OCI-LY7 (cell line): ENCODE measurements around the gene NDOR1. TPM values are rescaled to one million over a fixed set of nuclear protein-coding genes. Genes with fewer than 3 reads are reported as not detected.

Source experiments
- BruUV-seq: library from RNA; stranded (reverse); fragments of 400-500 nt; replicated peaks from 2 replicates; lab custom pipeline; 2021; lab: Mats Ljungman, UMichigan
- CTCF ChIA-PET: fragments of 300-600 bp; sonication (Branson Sonifier 250); formaldehyde crosslinking; loops from one replicate; lab custom pipeline; 2022; ENCODE audit warnings: antibody characterized with exemption; ENCODE audit not compliant: unreplicated experiment; lab: Charles Lee
- POLR2A ChIA-PET: fragments of 300-600 bp; sonication (Branson Sonifier 250); formaldehyde crosslinking; loops from one replicate; lab custom pipeline; 2022; ENCODE audit warnings: antibody characterized with exemption; lab: Charles Lee
- DNase-seq: peaks from one replicate; pipeline ENCODE4 v3.0.0-alpha.2; 2015; ENCODE audit warnings: low spot score
- H2AFZ ChIP-seq: fragments of 200-600 bp; sonication (generic), shearing (Covaris generic); 2 replicates; pipeline ENCODE4 v1.6.1; 2014; ENCODE audit warnings: mild to moderate bottlenecking, antibody characterized with exemption, low read length, moderate library complexity
- H3K27ac ChIP-seq: fragments of 200-600 bp; sonication (generic); 2 replicates; pipeline ENCODE4 v1.5.1; 2014; ENCODE audit warnings: mixed run types, low read depth, mild to moderate bottlenecking, moderate library complexity, low read length, inconsistent platforms; ENCODE audit not compliant: poor library complexity, severe bottlenecking
- H3K36me3 ChIP-seq: fragments of 200-600 bp; sonication (generic); 2 replicates; pipeline ENCODE4 v1.6.1; 2014; ENCODE audit warnings: mild to moderate bottlenecking, antibody characterized with exemption, low read length, moderate library complexity, mixed read lengths; ENCODE audit not compliant: insufficient read depth
- H3K4me1 ChIP-seq: fragments of 200-600 bp; sonication (generic); 2 replicates; pipeline ENCODE4 v1.5.1; 2014; ENCODE audit warnings: mild to moderate bottlenecking, low read length; ENCODE audit not compliant: insufficient read depth, poor library complexity, severe bottlenecking
- H3K4me2 ChIP-seq: fragments of 200-600 bp; sonication (generic); 2 replicates; pipeline ENCODE4 v1.6.1; 2014; ENCODE audit warnings: mild to moderate bottlenecking, low read length
- H3K4me3 ChIP-seq: fragments of 200-600 bp; sonication (generic); 2 replicates; pipeline ENCODE4 v1.5.1; 2014; ENCODE audit warnings: mild to moderate bottlenecking, low read depth, low read length; ENCODE audit not compliant: poor library complexity, severe bottlenecking
- H3K79me2 ChIP-seq: fragments of 200-600 bp; sonication (generic); 2 replicates; pipeline ENCODE4 v1.6.1; 2016; ENCODE audit warnings: low read depth, mild to moderate bottlenecking, low read length, moderate library complexity, mixed read lengths; ENCODE audit not compliant: insufficient read depth
- H3K9me2 ChIP-seq: fragments of 200-600 bp; sonication (generic); 2 replicates; pipeline ENCODE4 v1.6.1; 2016; ENCODE audit warnings: mild to moderate bottlenecking, low read length, mixed read lengths; ENCODE audit not compliant: insufficient read depth
- H3K9me3 ChIP-seq: fragments of 200-600 bp; sonication (generic); 2 replicates; pipeline ENCODE4 v1.6.1; 2014; ENCODE audit warnings: mild to moderate bottlenecking, mixed run types, low read length, mixed read lengths
- H4K20me1 ChIP-seq: fragments of 200-600 bp; sonication (generic); 2 replicates; pipeline ENCODE4 v1.6.1; 2014; ENCODE audit warnings: mild to moderate bottlenecking, antibody characterized with exemption, low read length, moderate library complexity, mixed read lengths; ENCODE audit not compliant: insufficient read depth
- EZH2phosphoT487 ChIP-seq: fragments of 200-600 bp; sonication (generic); IDR thresholded peaks from 2 replicates; pipeline ENCODE4 v1.6.1; 2018; ENCODE audit warnings: low read depth, borderline replicate concordance, mild to moderate bottlenecking, mixed run types, antibody characterized with exemption, low read length, moderate library complexity, mixed read lengths
- intact Hi-C: fragments of 100-400 bp; cut with micrococcal nuclease; formaldehyde crosslinking; loops from one replicate; pipeline ENCODE4 v1.10.0; 2022; ENCODE audit not compliant: unreplicated experiment
- total RNA-seq, 2 experiments: library from RNA; depleted of rRNA in 1 of 2; stranded (reverse); fragments of >200 nt in 1 of 2; shearing (Covaris generic) in 1 of 2; gene quantifications; 2 replicates each; pipeline ENCODE4 v1.2.3, GENCODE V29; 2014 to 2022
- TF ChIP-seq, protein P1 (sequence below): fragments of 200-600 bp; sonication (generic); conservative IDR thresholded peaks from 2 replicates; pipeline ENCODE4 v1.5.1; 2014; ENCODE audit warnings: mild to moderate bottlenecking, antibody characterized with exemption, low read length, moderate library complexity, mixed read lengths

NDOR1 gene
- total RNA-seq, 2 experiments from 2014 or later, result 30.4 to 61.9 TPM

DNA sequence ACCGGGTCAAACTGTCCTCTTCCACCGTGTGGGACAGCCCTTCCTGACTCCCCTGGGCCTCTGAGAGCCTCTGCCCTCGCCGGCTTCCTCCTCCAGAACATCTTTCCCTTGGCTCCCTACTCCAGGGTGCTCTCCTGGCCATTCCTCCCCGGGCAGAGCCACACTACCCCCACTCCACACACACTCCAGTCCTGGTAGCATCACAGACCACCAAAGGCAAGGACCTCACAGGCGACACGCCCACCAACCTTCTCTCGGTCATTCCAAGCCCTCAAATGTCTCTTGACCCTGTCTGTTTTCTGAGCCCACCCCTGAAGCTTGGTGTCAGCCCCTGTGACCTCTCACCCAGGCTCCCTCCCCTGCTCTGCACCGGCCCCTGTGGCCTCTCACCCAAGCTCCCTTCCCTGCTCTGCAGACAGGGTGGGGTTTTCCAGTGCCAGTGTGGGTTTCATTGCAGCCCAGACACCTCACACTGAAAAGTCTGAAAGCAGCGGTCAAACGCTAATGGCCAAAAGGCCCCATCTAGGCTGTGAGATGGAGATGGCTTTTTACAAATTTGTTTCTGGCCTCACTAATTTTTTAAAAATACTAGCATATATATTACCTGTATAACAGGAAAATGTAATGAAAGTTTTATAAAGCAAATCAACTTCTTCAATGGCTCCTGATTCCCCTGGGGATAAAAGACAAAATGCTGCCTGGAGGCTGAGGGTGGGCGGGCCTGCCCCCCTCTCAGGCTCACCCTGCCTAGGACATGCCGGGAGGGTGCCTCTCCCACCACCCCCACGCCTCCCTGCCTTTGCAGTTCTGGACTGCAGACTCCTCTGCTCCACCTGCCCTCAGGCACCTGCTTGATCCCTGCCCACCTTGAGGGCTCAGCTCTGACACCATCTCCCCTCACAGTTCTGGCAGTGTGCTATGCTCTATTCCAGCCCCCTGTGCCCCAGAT is 46.1 kb upstream of the NDOR1 start:
- Histone ChIP-seq H3K4me3 (no peak overlapping the region), H3K36me3 (no peaks in the 10 kb centered on the region), H3K79me2 (no peaks in the 10 kb centered on the region), H2AFZ (no peak overlapping the region), H3K9me2 (no peaks in the 10 kb centered on the region), H3K27ac (no peak overlapping the region), H3K9me3 (no peaks in the 10 kb centered on the region), H4K20me1 (no peaks in the 10 kb centered on the region), H3K4me1 (peaks cover 30% of the 10 kb centered on the region), H3K4me2 (0 out of 2 replicates have a peak overlapping the region, but pooled peaks have one; percentile 23)
- no peak for TF ChIP-seq EZH2phosphoT487
- TF ChIP-seq, protein P1, sequence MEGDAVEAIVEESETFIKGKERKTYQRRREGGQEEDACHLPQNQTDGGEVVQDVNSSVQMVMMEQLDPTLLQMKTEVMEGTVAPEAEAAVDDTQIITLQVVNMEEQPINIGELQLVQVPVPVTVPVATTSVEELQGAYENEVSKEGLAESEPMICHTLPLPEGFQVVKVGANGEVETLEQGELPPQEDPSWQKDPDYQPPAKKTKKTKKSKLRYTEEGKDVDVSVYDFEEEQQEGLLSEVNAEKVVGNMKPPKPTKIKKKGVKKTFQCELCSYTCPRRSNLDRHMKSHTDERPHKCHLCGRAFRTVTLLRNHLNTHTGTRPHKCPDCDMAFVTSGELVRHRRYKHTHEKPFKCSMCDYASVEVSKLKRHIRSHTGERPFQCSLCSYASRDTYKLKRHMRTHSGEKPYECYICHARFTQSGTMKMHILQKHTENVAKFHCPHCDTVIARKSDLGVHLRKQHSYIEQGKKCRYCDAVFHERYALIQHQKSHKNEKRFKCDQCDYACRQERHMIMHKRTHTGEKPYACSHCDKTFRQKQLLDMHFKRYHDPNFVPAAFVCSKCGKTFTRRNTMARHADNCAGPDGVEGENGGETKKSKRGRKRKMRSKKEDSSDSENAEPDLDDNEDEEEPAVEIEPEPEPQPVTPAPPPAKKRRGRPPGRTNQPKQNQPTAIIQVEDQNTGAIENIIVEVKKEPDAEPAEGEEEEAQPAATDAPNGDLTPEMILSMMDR, result no peak
- ChIA-PET CTCF (no interaction called here), POLR2A (interaction anchor here (0.8 kb wide), 1 partner anchor 9 kb away, joined by 5 read pairs; no protein-coding TSS in a partner anchor)
- BruUV-seq, result no TSS peak
- no peak for DNase-seq
- intact Hi-C loops, result loop anchor here (10.0 kb wide), 1 partner anchor 615 kb away; the partner anchor contains the start of gene NOTCH1

DNA sequence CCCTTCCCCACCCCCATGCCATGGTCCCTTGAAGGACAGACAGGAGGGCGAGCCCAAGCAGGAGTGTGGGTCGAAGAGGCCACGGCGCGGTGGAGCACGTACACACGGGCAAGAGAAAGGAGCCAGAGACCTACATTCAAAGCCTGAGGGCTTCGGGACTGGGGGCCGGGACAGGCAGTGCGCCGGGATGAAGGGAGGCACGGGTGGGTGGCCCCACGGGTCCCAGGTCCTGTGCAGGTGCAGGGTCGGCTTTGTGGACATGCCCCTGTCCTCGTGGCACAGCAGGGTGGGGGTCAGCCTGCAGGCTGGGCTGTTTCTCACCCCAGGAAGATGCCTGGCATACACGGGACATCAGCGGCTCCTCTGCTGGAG is 45.5 kb upstream of the NDOR1 start:
- Histone ChIP-seq H3K79me2 (no peaks in the 10 kb centered on the region), H3K4me1 (peaks cover 30% of the 10 kb centered on the region), H3K36me3 (no peaks in the 10 kb centered on the region), H3K9me2 (no peaks in the 10 kb centered on the region), H4K20me1 (no peaks in the 10 kb centered on the region), H3K27ac (no peak overlapping the region), H2AFZ (no peak overlapping the region), H3K4me3 (no peak overlapping the region), H3K4me2 (no peak overlapping the region), H3K9me3 (no peaks in the 10 kb centered on the region)
- CTCF ChIA-PET, result no interaction called here
- BruUV-seq, result no TSS peak
- intact Hi-C loops, result no loop called here
- no peak for TF ChIP-seq EZH2phosphoT487
- TF ChIP-seq, protein P1, result no peak
- POLR2A ChIA-PET, result interaction anchor here (0.6 to 0.7 kb wide), 2 partner anchors 62 to 173 kb away, joined by 3 read pairs; no protein-coding TSS in a partner anchor
- no peak for DNase-seq
